Right ventricle myocardium inferior (tissue), 1 donor: ENCODE measurements around the gene VWA3A. TPM values are rescaled to one million over a fixed set of nuclear protein-coding genes. Genes with fewer than 3 reads are reported as not detected.

Source experiments
- total RNA-seq: library from RNA; stranded (reverse); fragmentation: NEBNext Ultra II Directional; extraction: Animal tissue kit (Norgen Biotek cat#: 25700); gene quantifications from one replicate; pipeline ENCODE4 v1.2.1, GENCODE V29; 2021
- donor health status: DM: no; HTN: yes; CAD: no; lungs with severe emphysema.

Gene VWA3A
- total RNA-seq, 1 donor from 2014 or later, result 0.81 TPM

Other genes with a start within 250 kb of the VWA3A start
- 21.2 TPM for gene NPIPB4, start 234.8 kb upstream of the VWA3A start, total RNA-seq
- gene UQCRC2, start 139.2 kb upstream of the VWA3A start, total RNA-seq, result 906 TPM
- not detected for gene PDZD9, start 91.4 kb upstream of the VWA3A start, total RNA-seq
- 9.9 TPM for gene MOSMO, start 84.4 kb upstream of the VWA3A start, total RNA-seq
- gene SDR42E2, start 70.0 kb downstream of the VWA3A start, total RNA-seq, result not detected
- gene EEF2K, start 113.7 kb downstream of the VWA3A start, total RNA-seq, result 28.8 TPM
- gene POLR3E, start 204.9 kb downstream of the VWA3A start, total RNA-seq, result 36.4 TPM